Measurements from ENCODE around the gene SIGLEC11. TPM values are rescaled to one million over a fixed set of nuclear protein-coding genes. Genes with fewer than 3 reads are reported as not detected.

The SIGLEC11 gene
- polyA plus RNA-seq, 1 donor from 2014 or later: not detected

GRCh38 chr19:50000841-50001557 lies 40.0 kb upstream of the SIGLEC11 start:
- no peaks in the 10 kb centered on the region for H3K9me2 ChIP-seq (ENCODE audit: insufficient read depth, low read length)
- H3K27ac ChIP-seq (ENCODE audit: low read length): no peak overlapping the region
- TF ChIP-seq RAD21 (conservative IDR thresholded peaks at IDR 0.05) (no peak), CTCF (IDR thresholded peaks at IDR 0.05; ENCODE audit: poor library complexity, severe bottlenecking) (no peak), EP300 (conservative IDR thresholded peaks at IDR 0.05; ENCODE audit: poor library complexity, severe bottlenecking) (no peak), POLR2AphosphoS5 (IDR thresholded peaks at IDR 0.05) (no peak), MXI1 (conservative IDR thresholded peaks at IDR 0.05; ENCODE audit: poor library complexity, severe bottlenecking) (no peak), TAF1 (IDR thresholded peaks at IDR 0.05; ENCODE audit: low read depth) (no peak)
- no peaks in the 10 kb centered on the region for H3K9me3 ChIP-seq (ENCODE audit: low read length)
- no peak overlapping the region for H2AFZ ChIP-seq (ENCODE audit: low read depth, low read length)
- no peaks in the 10 kb centered on the region for H3K27me3 ChIP-seq (ENCODE audit: insufficient read depth, low read depth, low read length)
- H3K9ac ChIP-seq (ENCODE audit: low read length): no peak overlapping the region
- no peaks in the 10 kb centered on the region for H3K36me3 ChIP-seq (ENCODE audit: insufficient read depth, low read length)
- no peak overlapping the region for H3K4me3 ChIP-seq (ENCODE audit: low read length)
- H3K79me2 ChIP-seq (replicated peaks; ENCODE audit: insufficient read depth, low read length): no peaks in the 10 kb centered on the region
- no peaks in the 10 kb centered on the region for H4K20me1 ChIP-seq (ENCODE audit: insufficient read depth)
- H3K4me2 ChIP-seq (ENCODE audit: low read length): no peak overlapping the region
- no peaks in the 10 kb centered on the region for H3F3A ChIP-seq (ENCODE audit: insufficient read depth, low read length, poor library complexity, severe bottlenecking)

GRCh38 chr19:50000038-50000840 lies 39.3 kb upstream of the SIGLEC11 start:
- no peaks in the 10 kb centered on the region for H3K9me2 ChIP-seq (ENCODE audit: insufficient read depth, low read length)
- H3K79me2 ChIP-seq (replicated peaks; ENCODE audit: insufficient read depth, low read length): no peaks in the 10 kb centered on the region
- H3K27ac ChIP-seq (ENCODE audit: low read length): no peak overlapping the region
- no peaks in the 10 kb centered on the region for H3K9me3 ChIP-seq (ENCODE audit: low read length)
- TF ChIP-seq TAF1 (IDR thresholded peaks at IDR 0.05; ENCODE audit: low read depth): no peak
- no peak for TF ChIP-seq EP300 (conservative IDR thresholded peaks at IDR 0.05; ENCODE audit: poor library complexity, severe bottlenecking)
- TF ChIP-seq RAD21 (conservative IDR thresholded peaks at IDR 0.05): no peak
- TF ChIP-seq SMC3 (conservative IDR thresholded peaks at IDR 0.05; ENCODE audit: poor library complexity): no peak
- TF ChIP-seq REST (IDR thresholded peaks at IDR 0.05; ENCODE audit: borderline replicate concordance): no peak
- no peak for TF ChIP-seq CTCF (IDR thresholded peaks at IDR 0.05; ENCODE audit: poor library complexity, severe bottlenecking)
- no peak for TF ChIP-seq MXI1 (conservative IDR thresholded peaks at IDR 0.05; ENCODE audit: poor library complexity, severe bottlenecking)
- TF ChIP-seq POLR2AphosphoS5 (IDR thresholded peaks at IDR 0.05): no peak
- no peak for TF ChIP-seq EZH2 (IDR thresholded peaks at IDR 0.05; ENCODE audit: borderline replicate concordance, insufficient read depth, low read length, poor library complexity, severe bottlenecking)
- no peak overlapping the region for H3K4me3 ChIP-seq (ENCODE audit: low read length)
- no peaks in the 10 kb centered on the region for H3K36me3 ChIP-seq (ENCODE audit: insufficient read depth, low read length)
- H4K20me1 ChIP-seq (ENCODE audit: insufficient read depth): no peaks in the 10 kb centered on the region
- no peaks in the 10 kb centered on the region for H3K27me3 ChIP-seq (ENCODE audit: insufficient read depth, low read depth, low read length)
- no peak overlapping the region for H3K9ac ChIP-seq (ENCODE audit: low read length)
- no peak overlapping the region for H3K4me2 ChIP-seq (ENCODE audit: low read length)
- H2AFZ ChIP-seq (ENCODE audit: low read depth, low read length): no peak overlapping the region
- no peaks in the 10 kb centered on the region for H3F3A ChIP-seq (ENCODE audit: insufficient read depth, low read length, poor library complexity, severe bottlenecking)

All from neural cell (in vitro differentiated cells).